Mucosa of descending colon (tissue), 3 donors: ENCODE data around the gene CPS1. TPM values are rescaled to one million over a fixed set of nuclear protein-coding genes. Genes with fewer than 3 reads are reported as not detected.

Experiments
- ATAC-seq: fragments of 200-7000 bp; cut with Tn5 transposase; one replicate; pipeline ENCODE4 v1.9.1; 2020; ENCODE audit warnings: mild to moderate bottlenecking, moderate library complexity
- DNase-seq, 3 donors: peaks; one replicate each; pipeline ENCODE4 v3.0.0-alpha.2; 2020
- H3K36me3 ChIP-seq: fragments of 200-600 bp; one replicate; pipeline ENCODE4 v1.8.0; 2021; ENCODE audit warnings: low read depth, mild to moderate bottlenecking
- H3K4me1 ChIP-seq: fragments of 200-600 bp; one replicate; pipeline ENCODE4 v1.8.0; 2021; ENCODE audit warnings: low read depth, mild to moderate bottlenecking
- H3K4me3 ChIP-seq: fragments of 200-600 bp; one replicate; pipeline ENCODE4 v1.8.0; 2021; ENCODE audit warnings: mild to moderate bottlenecking
- H3K9me3 ChIP-seq: fragments of 200-600 bp; one replicate; pipeline ENCODE4 v1.8.0; 2021; ENCODE audit warnings: mild to moderate bottlenecking
- intact Hi-C, 2 donors: fragments of 100-400 bp; cut with DNase I in 1 of 2; cut with micrococcal nuclease in 1 of 2; formaldehyde crosslinking; loops; one replicate each; pipeline versions ENCODE4 v1.11.0 to v1.11.1; 2022; cut with DNase I, micrococcal nuclease
- total RNA-seq, 3 donors: library from RNA; stranded (reverse); fragmentation: NEBNext Ultra II Directional in 2 of 3; extraction: Animal tissue kit (Norgen Biotek cat#: 25700) in 2 of 3; gene quantifications; one replicate each; pipeline versions ENCODE4 v1.2.1 to v1.2.4, GENCODE V29; 2021 to 2023
- TF ChIP-seq, protein P1 (sequence below): fragments of 200-600 bp; IDR thresholded peaks from one replicate; pipeline ENCODE4 v1.8.0; 2022; ENCODE audit warnings: antibody characterized with exemption, mild to moderate bottlenecking
- donor health status: DM: no; HTN: no; CAD: no; lungs with moderate emphysema.
- donor health status: DM: no; HTN: no; CAD: no.
- donor health status: DM: no; HTN: yes; CAD: no.

Gene CPS1
- total RNA-seq, 3 donors from 2014 or later, result 0.29 to 1.5 (median 0.99) TPM

- no peaks in the 10 kb centered on the region for H3K36me3 ChIP-seq
- ATAC-seq (no peak), DNase-seq (no peak)
- intact Hi-C loops, result no loop called here
- TF ChIP-seq, protein P1, sequence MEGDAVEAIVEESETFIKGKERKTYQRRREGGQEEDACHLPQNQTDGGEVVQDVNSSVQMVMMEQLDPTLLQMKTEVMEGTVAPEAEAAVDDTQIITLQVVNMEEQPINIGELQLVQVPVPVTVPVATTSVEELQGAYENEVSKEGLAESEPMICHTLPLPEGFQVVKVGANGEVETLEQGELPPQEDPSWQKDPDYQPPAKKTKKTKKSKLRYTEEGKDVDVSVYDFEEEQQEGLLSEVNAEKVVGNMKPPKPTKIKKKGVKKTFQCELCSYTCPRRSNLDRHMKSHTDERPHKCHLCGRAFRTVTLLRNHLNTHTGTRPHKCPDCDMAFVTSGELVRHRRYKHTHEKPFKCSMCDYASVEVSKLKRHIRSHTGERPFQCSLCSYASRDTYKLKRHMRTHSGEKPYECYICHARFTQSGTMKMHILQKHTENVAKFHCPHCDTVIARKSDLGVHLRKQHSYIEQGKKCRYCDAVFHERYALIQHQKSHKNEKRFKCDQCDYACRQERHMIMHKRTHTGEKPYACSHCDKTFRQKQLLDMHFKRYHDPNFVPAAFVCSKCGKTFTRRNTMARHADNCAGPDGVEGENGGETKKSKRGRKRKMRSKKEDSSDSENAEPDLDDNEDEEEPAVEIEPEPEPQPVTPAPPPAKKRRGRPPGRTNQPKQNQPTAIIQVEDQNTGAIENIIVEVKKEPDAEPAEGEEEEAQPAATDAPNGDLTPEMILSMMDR, result no peak
- no peaks in the 10 kb centered on the region for H3K4me1 ChIP-seq
- H3K4me3 ChIP-seq, result no peak overlapping the region
- H3K9me3 ChIP-seq, result no peaks in the 10 kb centered on the region
Observed at GRCh38 chr2:210562502-210563080, 6.2 kb downstream of the CPS1 start.

GRCh38 chr2:210567279-210567678, 10.9 kb downstream of the CPS1 start:
- Histone ChIP-seq H3K36me3 (no peaks in the 10 kb centered on the region), H3K4me3 (no peak overlapping the region), H3K9me3 (no peaks in the 10 kb centered on the region), H3K4me1 (no peaks in the 10 kb centered on the region)
- intact Hi-C loops, result no loop called here
- no peak for DNase-seq
- no peak for ATAC-seq
- TF ChIP-seq, protein P1, result no peak

- TF ChIP-seq, protein P1, result no peak
- ATAC-seq, result no peak
- Histone ChIP-seq H3K4me1 (no peaks in the 10 kb centered on the region), H3K9me3 (no peaks in the 10 kb centered on the region), H3K4me3 (no peak overlapping the region), H3K36me3 (no peaks in the 10 kb centered on the region)
- DNase-seq, result no peak
- intact Hi-C loops, result no loop called here
Observed at GRCh38 chr2:210568108-210568507, 11.7 kb downstream of the CPS1 start.

DNA sequence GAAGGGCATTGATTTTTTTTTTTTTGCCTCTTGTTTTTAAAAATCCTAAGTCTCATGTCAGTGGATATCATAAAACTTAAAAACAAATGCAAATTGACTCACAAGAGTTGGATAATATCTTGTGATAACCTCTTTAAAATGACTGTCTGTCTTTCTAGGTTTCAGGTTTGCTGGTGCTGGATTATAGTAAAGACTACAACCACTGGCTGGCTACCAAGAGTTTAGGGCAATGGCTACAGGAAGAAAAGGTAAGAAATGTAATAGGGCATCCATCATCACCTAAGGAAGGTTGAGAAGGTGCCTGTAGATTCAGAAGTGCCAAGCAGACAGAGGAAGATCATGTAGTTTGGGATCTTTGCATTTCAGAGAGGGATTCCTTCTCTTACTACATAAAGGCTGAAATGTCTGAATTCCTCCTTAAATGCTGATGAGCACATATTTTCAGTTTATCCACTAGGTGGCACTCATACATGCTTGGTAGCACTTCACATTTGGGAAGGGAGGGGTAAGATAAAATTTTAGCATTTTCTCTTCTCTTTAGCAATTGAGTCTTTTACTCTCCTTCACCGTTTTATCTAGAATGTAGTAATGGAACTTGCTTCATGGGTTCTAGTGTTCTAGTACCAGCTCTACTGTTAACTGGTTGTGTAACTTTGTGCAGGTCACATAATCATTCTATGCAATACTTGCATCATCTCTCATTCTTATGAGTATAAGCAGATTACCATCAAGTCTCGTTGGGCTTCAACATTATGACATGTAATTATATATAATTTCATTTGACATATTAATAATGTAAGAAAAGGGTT, 21.1 kb downstream of the CPS1 start:
- H3K9me3 ChIP-seq, result no peaks in the 10 kb centered on the region
- intact Hi-C loops, result no loop called here
- no peak overlapping the region for H3K4me3 ChIP-seq
- ATAC-seq (no peak), DNase-seq (no peak)
- TF ChIP-seq, protein P1, result no peak
- no peaks in the 10 kb centered on the region for H3K4me1 ChIP-seq
- no peaks in the 10 kb centered on the region for H3K36me3 ChIP-seq

DNA sequence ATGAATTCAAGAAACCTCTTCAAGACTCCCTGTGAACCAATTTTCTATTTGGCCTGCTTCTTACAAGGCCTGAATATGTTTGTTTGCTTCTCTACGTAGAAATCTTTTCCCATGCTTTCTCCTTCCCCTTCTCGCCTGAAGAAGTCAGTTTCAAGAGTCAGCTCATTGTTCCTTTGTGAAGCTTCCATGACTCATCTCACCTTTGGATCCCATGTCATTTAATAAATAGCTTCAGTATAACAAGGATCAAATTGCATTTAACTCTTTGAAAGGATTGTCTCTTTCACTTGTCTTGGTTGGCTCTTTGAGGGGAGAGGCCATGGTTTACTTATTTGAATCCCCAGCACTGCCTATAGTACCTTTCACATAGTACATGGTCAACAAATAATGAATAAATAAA, 28.4 kb downstream of the CPS1 start:
- no peaks in the 10 kb centered on the region for H3K4me1 ChIP-seq
- no peaks in the 10 kb centered on the region for H3K36me3 ChIP-seq
- no peaks in the 10 kb centered on the region for H3K9me3 ChIP-seq
- ATAC-seq, result peak; percentile 50
- TF ChIP-seq, protein P1, result no peak
- no peak for DNase-seq
- intact Hi-C loops, result no loop called here
- no peak overlapping the region for H3K4me3 ChIP-seq
